ENCODE results near the gene LIN54.
"Not testable (repeated sequence)": the region's sequence is repeated elsewhere in the genome, so short reads cannot be mapped to it uniquely, and the experiment has no call there.

LIN54 gene

DNA sequence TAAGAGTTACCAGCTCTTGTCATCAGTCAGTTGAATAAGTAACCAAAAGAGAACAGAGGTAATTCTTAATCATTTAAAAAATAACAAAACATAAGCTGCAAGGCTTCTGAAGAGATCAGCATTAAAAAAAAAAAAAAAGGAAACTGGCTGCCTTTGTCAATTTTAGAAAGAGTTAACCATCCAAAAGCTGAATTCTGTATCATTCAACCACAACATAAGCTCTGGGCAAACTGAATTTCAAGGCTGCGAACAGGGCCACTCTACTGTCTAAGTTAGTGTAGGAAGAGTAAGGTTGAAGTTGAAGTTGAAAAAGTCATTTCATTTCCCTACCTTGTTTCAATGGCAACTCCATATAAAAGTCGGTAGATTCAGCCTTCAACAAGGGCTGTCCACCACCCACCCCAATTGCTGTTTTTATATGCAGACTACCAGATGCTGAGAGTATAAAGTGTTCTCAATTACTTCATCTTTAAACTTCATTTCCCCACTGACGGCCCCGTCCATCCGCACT, 1.1 kb upstream of the LIN54 start:
- DNase-seq = no peak

DNA sequence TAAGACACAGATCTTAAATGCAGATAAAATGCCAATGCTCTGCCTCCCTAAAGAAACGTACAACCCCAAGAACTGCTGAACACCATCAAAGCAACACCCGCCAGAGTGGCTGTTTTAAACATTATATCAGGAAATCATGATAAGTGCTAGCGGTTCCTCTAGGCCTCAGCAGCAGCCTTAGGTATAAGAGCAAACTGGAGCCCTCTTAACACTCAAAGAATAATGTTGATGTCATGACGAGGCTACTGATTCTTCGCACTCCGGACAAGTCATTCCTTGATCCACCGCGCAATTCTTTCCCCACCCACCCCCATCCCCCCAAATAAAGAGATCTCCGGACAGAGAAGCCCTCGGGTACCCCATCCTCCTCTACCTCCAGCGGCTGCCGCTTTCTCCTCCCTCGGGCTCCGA, 507 bp downstream of the LIN54 start:
- no peak for DNase-seq

DNA sequence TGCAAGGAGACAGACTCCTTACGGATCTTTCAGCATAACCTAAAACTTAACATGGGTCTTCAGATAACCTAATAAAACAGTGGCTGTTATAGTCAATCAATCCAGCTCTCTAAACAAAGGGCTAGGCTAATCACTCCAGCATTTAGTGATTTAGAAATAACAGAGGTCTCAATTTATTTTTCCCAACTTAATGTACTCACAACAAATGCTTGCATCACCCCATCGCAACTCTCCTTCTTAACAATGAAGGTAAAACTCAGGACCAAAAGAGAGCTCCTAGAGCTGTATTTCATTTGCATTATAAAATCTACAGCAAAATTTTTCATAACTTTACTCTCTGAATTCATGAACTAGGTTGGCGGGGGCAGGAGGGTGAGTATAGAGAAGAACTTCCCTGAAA, 1.1 kb downstream of the LIN54 start:
- DNase-seq = no peak

DNA sequence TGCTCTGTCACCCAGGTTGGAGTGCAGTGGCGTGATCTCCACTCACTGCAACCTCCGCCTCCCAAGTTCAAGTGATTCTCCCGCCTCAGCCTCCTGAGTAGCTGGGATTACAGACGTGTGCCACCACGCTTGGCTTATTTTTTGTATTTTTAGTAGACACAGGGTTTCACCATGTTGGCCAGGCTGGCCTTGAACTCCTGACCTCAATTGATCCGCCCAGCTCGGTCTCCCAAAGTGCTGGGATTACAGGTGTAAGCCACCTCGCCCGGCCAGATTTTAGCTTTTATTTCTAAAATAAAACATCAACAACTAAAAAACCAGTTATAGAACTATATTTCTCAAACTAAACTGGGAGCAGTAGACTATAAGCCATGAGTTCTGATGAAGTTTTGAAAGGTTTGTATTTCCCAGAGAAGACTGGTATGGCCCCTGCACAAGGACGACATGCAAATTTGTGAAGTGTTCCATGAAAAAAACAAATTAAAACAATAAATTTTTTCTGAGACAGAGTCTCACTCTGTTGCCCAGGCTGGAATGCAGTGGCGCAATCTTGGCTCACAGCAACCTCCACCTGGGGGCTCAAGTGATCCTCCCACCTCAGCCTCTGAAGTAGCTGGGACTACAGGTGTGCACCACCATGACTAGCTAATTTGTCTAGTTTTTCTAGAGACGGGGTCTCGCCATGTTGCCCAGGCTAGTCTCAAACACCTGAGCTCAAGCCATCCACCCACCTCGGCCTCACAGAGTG, 7.4 kb downstream of the LIN54 start:
- not testable (repeated sequence) for DNase-seq

DNA sequence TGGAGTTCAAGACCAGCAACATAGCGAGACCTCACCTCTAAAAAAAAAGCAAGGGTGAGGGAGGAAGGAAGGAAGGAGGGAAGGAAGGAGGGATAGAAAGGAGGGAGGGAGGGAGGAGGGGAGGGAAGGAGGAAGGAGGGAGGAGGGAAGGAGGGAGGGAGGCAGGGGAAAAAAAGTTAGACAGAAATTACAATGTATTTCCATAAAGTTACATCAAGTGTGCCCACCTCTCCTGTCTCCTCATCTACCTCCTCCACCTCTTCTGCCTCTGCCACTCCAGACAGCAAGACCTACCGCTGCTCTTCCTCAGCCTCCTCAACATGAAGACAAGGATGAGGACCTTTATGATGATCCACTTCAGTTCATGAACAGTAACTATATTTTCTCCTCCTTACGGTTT, 8.3 kb downstream of the LIN54 start:
- no peak for DNase-seq

DNA sequence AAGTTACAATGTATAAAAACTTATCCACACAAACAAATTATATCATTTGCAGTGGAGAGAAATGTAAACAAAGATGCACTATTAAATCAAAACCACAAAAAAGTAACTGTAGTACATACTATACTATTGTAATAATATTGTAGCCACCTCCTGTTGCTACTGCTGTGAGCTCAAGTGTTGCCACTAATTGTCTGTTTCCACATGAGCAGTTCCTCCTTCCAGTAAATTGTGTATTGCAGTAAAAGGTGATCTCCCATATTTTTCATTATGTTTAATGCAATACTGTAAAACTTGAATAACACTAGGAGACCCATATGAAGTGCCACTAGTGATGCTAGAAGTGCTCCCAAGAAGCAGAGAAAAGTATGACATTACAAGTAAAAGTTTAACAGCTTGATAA, 11.7 kb downstream of the LIN54 start:
- no peak for DNase-seq

DNA sequence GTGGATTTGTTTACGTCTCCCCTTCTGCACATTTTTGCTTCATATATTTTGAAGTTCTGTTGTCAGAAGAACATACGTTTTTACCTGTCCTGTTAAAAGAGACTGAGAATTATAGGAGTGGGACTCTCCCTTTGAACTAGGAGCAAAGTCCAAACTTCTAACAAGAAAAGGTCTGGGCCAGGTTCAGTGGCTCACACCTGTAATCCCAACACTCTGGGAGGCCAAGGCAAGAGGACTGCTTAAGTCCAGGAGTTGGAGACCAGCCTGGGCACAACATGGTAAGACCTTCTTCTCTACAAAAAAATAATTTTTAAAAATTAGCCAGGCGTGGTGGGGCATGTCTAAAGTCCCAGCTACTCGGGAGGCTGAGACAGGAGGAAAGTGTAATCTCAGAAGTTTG, 15.8 kb downstream of the LIN54 start:
- DNase-seq = no peak

DNA sequence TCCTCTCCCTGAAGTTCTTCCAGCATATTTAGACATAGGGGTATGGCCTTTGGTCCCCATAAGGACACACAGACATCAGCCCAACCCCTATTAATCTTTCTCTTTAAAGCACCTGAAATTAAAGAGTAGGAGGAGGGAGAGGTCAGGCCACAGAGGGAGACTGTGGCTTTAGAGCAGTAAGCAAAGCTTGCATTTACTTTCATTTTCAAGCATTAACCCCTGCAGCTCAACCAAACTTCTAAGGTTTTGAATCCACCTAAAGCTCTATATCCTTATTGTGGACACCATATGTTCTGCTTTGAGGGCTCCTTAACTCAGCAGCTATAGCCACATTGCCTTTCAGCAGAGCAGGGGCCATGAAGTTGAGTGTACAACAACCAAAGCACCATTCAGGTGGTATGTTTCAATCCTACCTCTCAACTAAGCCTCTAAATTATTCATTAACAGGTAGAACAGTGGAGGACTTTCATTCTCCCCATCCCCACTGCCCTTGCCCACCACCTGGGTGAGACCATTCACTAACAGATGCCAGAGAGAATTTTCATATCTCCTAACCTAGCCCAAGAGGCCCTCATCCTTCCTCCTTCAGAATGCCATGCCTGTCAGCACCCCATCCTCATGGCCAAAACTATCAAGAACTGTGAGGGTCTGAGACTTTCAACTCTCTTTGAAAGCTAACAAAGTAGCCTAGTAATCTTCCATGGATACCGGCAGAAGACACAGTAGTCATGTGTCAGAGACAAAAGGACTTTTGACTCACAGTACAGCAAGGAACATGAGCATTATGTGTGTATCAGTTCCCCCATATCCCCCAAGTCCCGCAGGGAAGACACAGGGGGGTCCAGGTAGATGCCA, 20.8 kb downstream of the LIN54 start:
- no peak for DNase-seq

DNA sequence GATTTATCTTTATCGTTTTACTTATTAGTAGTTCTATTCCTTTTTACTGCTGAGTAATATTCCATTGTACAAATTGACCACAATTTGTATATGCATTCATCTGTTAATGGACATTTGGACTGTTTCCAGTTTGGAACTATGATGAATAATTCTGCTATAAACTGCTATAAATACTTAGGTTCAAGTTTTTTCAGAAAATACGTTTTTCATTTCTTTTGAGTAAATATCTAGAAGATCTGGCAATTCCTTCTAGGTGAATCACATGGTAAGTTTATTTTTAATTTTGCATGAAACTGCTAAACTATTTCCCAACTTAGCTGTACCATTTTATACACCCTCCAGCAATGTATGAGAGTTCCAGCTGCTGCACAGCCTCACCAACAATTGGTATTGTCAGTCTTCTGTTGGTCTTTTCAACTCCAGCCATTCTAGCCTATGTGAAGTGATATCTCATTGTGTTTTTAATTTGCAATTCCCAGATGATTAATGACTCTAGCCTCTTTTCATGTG, 22.2 kb downstream of the LIN54 start:
- DNase-seq = no peak

DNA sequence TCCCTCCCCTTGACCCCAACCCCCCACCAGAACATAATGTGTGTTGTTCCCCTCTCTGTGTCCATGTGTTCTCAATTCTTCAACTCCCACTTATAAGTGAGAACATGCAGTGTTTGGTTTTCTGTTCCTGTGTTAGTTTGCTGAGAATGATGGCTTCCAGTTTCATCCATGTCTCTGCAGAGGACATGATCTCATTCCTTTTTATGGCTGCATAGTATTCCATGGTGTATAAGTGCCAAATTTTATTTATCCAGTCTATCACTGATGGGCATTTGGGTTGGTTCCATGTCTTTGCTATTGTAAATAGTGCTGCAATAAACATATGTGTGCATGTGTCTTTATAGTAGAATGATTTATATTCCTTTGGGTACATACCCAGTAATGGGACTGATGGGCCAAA, 23.1 kb downstream of the LIN54 start:
- not testable (repeated sequence) for DNase-seq

DNA sequence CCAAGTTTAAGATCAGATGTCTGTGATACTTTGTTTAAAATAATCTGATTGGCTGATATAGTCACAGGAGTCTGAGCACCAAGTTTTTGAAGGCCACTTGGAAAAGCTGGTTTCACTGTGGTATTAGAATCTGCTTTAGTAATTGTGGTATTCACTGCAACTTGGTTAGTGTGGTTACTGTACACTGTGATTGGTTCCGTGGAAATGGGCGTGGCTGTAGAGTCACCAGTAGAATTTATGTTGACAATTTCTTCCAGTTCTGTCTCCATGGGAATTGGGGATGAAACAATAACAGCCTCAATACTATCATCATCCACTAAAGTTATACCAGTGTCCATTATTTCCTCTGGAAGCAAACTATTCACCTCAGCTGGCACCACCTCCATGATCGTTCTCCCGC, 26.2 kb downstream of the LIN54 start:
- no peak for DNase-seq

DNA sequence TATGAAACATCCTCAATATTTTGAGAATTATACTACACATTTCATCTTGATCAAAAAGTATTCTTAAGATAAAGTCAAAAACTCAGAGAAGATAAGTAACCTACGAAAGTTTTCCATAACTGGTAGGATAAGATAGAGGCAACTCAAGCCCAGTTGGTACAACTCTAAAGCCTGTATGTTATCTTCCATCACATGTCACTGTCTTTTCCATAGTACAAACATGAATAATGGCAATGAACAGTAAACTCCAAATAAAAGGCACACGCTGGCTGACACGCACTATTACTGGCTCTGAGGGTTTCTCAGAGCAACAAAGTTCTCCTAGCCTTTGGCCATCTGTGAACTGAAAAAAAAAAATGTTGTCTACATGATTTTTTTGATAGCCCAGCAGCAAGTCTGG, 27.2 kb downstream of the LIN54 start:
- no peak for DNase-seq

DNA sequence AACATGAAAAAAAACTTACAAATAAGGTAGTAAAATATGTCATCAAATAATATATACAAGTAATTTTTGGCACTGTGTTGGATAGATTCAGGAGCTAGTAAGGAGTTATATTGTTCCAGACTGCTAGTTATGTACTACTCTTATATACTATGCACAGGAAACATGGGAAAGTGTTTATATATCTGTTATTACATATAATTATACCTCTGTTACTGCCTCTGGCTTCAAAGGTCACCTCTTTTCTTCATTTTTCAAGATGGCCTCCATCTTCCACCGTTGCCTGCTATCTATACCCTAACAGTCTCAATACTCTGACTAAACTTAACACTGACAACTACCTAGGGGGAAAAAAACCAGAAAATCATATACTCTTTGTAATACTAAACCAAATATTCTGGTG, 29.5 kb downstream of the LIN54 start:
- DNase-seq = no peak

DNA sequence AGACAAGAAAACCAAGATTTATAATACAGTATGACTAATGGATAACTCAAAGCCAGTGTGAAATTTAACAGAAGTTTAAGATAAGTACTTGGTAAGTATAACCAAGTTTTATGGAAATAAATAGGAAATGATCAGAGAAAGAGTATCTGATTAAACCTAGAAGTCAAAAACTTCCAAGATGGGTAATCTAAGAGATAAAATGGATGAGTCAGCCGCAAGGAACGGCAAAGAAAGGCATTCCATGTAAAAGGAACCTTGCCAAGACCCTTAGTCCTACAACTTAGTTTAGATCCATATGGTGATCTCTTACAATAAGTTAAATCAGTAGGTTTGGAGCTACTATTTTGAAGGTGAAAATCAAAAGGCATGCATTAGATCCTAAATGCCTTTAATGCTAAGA, 34.8 kb downstream of the LIN54 start:
- DNase-seq = no peak

DNA sequence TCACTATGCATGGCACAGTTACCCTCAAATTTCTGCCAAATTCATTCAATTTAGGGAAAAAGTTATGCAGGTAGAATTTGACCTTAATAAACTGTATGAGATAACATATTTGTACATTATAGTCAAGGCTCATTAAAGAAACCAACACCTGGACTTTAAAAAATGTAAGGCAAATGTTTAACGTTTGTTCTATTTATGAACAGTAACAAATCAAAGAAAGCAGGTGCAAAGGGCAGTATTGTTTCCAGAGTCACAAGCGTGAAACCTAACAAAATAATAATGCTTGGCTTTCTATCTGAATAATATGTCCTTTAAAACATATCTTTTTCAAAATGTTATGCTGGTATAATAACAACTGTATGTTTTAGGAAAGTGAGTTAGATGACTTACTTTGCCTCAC, 41.2 kb downstream of the LIN54 start:
- DNase-seq = no peak

DNA sequence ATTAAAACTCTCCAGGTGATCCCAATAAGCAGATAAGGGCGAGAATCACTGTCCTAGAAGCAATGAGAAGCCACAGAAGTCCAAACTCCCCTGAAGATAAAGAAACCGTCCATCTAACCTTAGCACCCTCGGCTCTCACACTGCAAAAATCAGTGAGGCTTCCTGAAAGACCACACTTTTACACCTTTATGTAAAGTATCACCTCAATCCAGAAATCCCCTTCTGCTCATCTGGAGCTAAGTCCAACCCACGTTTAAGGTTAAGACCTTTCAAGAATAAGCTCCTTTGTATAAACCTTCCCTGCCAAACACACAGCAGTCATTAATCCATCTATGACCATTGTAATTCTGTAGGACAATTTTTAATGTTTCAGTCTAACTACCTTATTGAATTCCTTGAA, 41.7 kb downstream of the LIN54 start:
- DNase-seq = no peak

DNA sequence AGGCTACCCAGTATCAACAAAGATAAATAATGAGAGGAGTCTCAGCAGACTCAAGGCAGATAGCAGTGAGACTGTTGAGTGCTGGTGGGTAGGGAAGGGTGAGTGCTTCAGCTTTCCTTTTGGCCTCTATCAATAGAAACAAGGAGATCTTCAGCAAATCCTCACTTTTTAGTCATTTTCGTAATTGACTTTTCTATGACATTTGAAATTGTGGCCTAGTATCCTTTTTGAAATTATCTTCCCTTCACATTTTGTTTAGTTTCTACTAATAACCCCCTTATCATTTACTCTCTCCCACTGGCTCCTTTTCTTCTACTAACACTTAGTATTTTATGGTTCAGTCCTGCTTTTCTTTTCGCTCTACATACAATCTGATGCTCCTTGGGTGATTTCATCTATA, 44.9 kb downstream of the LIN54 start:
- DNase-seq = no peak

DNA sequence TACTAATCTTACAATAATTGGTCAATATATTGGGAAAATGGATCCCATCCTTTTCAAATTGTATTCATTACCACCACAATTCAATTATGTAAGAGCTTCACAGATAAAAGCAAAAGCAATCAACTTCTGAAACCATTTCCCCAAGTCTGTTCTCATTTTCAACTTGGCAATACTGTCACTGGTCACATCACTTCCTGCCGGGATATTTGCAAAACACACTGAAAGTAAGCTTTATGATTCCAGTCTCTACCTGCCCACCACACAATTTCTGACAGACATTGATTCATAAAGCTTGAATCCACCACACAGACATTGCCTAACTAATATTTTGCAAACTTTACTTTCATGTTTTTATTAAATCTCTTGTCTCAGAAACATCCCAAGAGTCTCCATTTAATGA, 53.6 kb downstream of the LIN54 start:
- no peak for DNase-seq

DNA sequence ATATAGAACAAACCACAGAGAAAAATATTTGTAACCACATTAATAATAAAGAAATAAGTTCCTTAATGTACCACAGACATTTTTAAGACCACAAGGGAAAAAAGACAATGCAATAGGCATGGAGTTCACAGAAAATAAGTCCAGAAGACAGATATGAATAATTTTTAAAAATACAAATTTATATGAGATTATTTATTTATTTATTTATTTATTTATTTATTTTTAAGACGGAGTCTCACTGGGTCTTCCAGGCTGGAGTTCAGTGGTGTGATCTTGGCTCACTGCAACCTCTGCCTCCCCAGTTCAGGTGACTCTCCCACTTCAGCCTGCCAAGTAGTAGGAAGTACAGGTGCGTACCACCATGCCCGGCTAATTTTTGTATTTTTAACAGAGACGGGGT, 56.4 kb downstream of the LIN54 start:
- DNase-seq = no peak

DNA sequence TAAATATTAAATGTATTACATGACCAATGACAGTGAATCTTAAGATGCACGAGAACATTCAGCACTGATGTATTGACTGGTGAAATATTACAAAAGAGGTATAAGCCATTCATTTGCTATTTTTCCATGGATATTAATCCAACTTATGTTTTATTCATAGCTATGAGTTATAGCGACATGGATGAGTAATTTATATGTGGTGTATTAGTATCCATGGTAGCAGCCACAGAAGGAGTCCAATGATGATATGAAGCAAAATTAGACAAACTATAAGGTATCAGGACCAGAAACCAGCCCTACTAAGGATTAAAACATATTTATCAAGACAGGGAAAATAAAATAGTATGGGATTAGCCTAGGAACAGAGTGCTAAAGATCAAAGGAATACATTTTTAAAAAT, 59.4 kb downstream of the LIN54 start:
- no peak for DNase-seq

DNA sequence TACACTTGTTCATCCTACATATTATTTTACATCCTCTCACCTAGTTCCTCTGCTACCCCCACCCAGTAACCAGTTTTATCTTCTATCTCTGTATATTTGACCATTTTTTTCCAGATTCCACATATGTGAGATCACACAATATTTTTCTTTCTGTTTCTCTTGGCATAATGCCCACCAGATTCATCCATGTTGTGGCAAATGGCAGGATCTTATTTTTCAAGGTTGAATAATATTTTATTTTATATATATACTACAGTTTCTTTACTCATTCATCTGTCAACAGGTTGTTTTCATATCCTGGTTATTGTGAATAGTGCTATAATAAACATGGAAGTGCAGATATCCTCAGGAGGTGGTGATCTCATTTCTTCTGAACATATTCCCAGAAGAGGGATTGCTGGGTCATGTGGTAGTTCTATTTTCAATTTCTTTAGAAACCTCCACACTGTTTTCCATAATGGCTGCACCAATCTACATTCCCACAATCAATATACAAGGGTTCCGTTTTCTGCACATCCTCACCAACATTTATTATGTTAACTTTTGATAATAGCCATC, 61.9 kb downstream of the LIN54 start:
- no peak for DNase-seq

DNA sequence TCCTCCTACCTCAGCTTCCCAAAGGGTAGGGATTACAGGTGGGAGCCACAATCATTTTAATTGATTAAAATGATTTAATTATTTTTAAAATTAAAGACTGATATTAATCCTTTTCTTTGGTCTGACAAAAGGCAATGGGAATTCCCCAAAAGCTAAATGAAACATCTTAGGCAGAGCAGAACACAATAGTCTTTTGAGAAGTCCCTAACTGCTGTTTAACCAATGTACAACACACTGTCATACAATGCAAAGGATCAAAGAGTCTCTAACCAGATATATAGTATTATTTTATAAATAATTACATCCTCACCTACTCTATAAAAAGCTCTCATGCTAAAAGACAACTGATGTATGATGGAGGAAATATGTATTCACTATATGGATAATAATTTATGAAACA, 63.1 kb downstream of the LIN54 start:
- no peak for DNase-seq

DNA sequence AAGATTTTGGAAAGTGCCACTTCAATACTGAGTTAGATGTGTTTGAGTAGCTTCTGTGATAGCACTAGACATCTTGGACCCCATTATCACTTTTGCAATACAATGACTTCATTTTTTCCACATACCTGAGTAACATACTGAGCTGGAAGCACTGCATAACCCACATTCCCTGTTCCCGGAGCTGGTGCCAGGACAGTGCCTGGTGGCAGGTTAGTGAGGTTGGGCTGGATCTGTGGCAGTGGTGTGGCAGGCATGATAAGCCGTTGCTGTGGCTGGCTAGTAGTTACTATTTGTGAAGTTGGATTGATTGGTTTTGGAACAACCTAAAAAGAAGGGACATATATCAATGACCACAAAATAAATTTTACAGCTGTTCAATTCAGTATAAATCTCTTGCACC, 71.2 kb downstream of the LIN54 start:
- no peak for DNase-seq

DNA sequence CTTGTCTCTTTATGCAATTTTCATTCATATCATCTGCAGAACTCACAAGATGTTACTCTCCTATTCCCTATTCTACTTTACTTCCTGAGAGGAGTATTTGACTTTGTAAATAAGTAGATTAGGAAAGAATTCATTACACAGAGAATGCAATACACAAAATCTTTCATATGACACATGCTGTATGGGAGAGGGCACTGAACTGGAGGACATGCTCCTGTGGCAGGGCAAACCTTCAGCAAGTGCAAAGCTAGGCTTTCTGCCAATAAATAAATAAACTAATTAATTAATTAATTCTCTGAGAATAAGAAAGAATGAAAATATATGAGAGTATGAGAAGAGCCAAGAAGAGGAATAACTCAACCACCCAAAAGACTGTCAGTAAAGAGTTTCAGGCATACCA, 76.2 kb downstream of the LIN54 start:
- DNase-seq = no peak
